Activated B cell treated with CpG ODN at 0.5 μM for 24 hours (primary cell): ENCODE data around the gene ESAM. TPM values are rescaled to one million over a fixed set of nuclear protein-coding genes. Genes with fewer than 3 reads are reported as not detected.

Source experiments
- ATAC-seq: fragments of 200-7000 bp; cut with Tn5 transposase; one replicate; pipeline ENCODE4 v1.10.0; 2021; ENCODE audit warnings: low read depth, mild to moderate bottlenecking, moderate library complexity
- CTCF ChIA-PET: fragments of 350-600 bp; sonication (Branson Sonifier 250); formaldehyde crosslinking; loops from one replicate; lab custom pipeline; 2021; ENCODE audit warnings: antibody characterized with exemption; lab: Charles Lee
- POLR2A ChIA-PET: fragments of 350-600 bp; sonication (Branson Sonifier 250); formaldehyde crosslinking; loops from one replicate; lab custom pipeline; 2021; ENCODE audit warnings: antibody characterized with exemption; lab: Charles Lee
- DNase-seq: peaks from one replicate; pipeline ENCODE4 v3.0.0; 2022
- H3K27ac Mint-ChIP-seq: one replicate; pipeline ENCODE4 v1.8.0; 2020; ENCODE audit warnings: mixed read lengths
- H3K27me3 Mint-ChIP-seq: one replicate; pipeline ENCODE4 v1.8.0; 2021; ENCODE audit warnings: mixed read lengths
- H3K36me3 Mint-ChIP-seq: one replicate; pipeline ENCODE4 v1.8.0; 2021; ENCODE audit warnings: low read depth, mixed read lengths
- H3K4me1 Mint-ChIP-seq: one replicate; pipeline ENCODE4 v1.8.0; 2021; ENCODE audit warnings: mixed read lengths
- H3K4me3 Mint-ChIP-seq: one replicate; pipeline ENCODE4 v1.8.0; 2020; ENCODE audit warnings: mild to moderate bottlenecking, mixed read lengths
- H3K9me3 Mint-ChIP-seq: one replicate; pipeline ENCODE4 v1.8.0; 2020; ENCODE audit warnings: mixed read lengths
- intact Hi-C: fragments of 100-400 bp; cut with micrococcal nuclease; formaldehyde crosslinking; loops from one replicate; pipeline ENCODE4 v1.15.1; 2024
- total RNA-seq: library from RNA; stranded (reverse); gene quantifications from 2 replicates; pipeline ENCODE4 v1.2.3, GENCODE V29; 2022
- TF ChIP-seq, protein P1 (sequence below): fragments of 200-600 bp; IDR thresholded peaks from one replicate; pipeline ENCODE4 v1.8.0; 2022; ENCODE audit warnings: antibody characterized with exemption, mild to moderate bottlenecking

ESAM gene
- total RNA-seq, 1 donor from 2014 or later = 2.3 TPM

- no peak for ATAC-seq
- Mint-ChIP-seq H3K9me3 (no peaks in the 10 kb centered on the region), H3K27me3 (no peaks in the 10 kb centered on the region), H3K4me3 (no peak overlapping the region), H3K4me1 (peaks cover 13% of the 10 kb centered on the region), H3K36me3 (no peaks in the 10 kb centered on the region), H3K27ac (no peak overlapping the region)
- POLR2A ChIA-PET = no interaction called here
- no peak for DNase-seq
- CTCF ChIA-PET = no interaction called here
- intact Hi-C loops = loop anchor here (2.0 kb wide), 1 partner anchor 20 kb away; no protein-coding TSS in a partner anchor
- TF ChIP-seq, protein P1, sequence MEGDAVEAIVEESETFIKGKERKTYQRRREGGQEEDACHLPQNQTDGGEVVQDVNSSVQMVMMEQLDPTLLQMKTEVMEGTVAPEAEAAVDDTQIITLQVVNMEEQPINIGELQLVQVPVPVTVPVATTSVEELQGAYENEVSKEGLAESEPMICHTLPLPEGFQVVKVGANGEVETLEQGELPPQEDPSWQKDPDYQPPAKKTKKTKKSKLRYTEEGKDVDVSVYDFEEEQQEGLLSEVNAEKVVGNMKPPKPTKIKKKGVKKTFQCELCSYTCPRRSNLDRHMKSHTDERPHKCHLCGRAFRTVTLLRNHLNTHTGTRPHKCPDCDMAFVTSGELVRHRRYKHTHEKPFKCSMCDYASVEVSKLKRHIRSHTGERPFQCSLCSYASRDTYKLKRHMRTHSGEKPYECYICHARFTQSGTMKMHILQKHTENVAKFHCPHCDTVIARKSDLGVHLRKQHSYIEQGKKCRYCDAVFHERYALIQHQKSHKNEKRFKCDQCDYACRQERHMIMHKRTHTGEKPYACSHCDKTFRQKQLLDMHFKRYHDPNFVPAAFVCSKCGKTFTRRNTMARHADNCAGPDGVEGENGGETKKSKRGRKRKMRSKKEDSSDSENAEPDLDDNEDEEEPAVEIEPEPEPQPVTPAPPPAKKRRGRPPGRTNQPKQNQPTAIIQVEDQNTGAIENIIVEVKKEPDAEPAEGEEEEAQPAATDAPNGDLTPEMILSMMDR = no peak
Measured at GRCh38 chr11:124788521-124788920, 26.4 kb upstream of the ESAM start.

GRCh38 chr11:124784051-124784450 is 22.0 kb upstream of the ESAM start:
- H3K36me3 Mint-ChIP-seq = no peaks in the 10 kb centered on the region
- H3K9me3 Mint-ChIP-seq = no peaks in the 10 kb centered on the region
- no peak overlapping the region for H3K4me3 Mint-ChIP-seq
- DNase-seq = no peak
- no peaks in the 10 kb centered on the region for H3K27me3 Mint-ChIP-seq
- TF ChIP-seq, protein P1 = no peak
- H3K4me1 Mint-ChIP-seq = no peaks in the 10 kb centered on the region
- intact Hi-C loops = no loop called here
- ATAC-seq = no peak
- H3K27ac Mint-ChIP-seq = no peak overlapping the region
- CTCF ChIA-PET = no interaction called here
- POLR2A ChIA-PET = interaction anchor here (0.6 kb wide), 1 partner anchor 18 kb away, joined by 7 read pairs; no protein-coding TSS in a partner anchor

GRCh38 chr11:124783002-124783401 is 20.9 kb upstream of the ESAM start:
- no peak for ATAC-seq
- no peak for DNase-seq
- Mint-ChIP-seq H3K4me3 (no peak overlapping the region), H3K4me1 (no peaks in the 10 kb centered on the region), H3K27me3 (no peaks in the 10 kb centered on the region), H3K36me3 (peaks cover 5% of the 10 kb centered on the region), H3K9me3 (no peaks in the 10 kb centered on the region), H3K27ac (no peak overlapping the region)
- TF ChIP-seq, protein P1 = no peak
- intact Hi-C loops = no loop called here
- CTCF ChIA-PET = interaction anchor here (1.1 to 1.3 kb wide), 3 partner anchors 10 to 20 kb away, joined by 3 to 4 read pairs (median 3); no protein-coding TSS in a partner anchor
- POLR2A ChIA-PET = no interaction called here

GRCh38 chr11:124779568-124779967 is 17.5 kb upstream of the ESAM start:
- Mint-ChIP-seq H3K9me3 (no peaks in the 10 kb centered on the region), H3K27ac (no peak overlapping the region), H3K36me3 (peaks cover 21% of the 10 kb centered on the region), H3K27me3 (no peaks in the 10 kb centered on the region), H3K4me3 (no peak overlapping the region), H3K4me1 (peaks cover 14% of the 10 kb centered on the region)
- POLR2A ChIA-PET = no interaction called here
- intact Hi-C loops = no loop called here
- CTCF ChIA-PET = interaction anchor here (0.9 to 1.3 kb wide), 3 partner anchors 13 to 21 kb away, joined by 3 to 4 read pairs (median 3); no protein-coding TSS in a partner anchor
- TF ChIP-seq, protein P1 = no peak
- DNase-seq = no peak
- ATAC-seq = no peak

GRCh38 chr11:124778281-124778680 is 16.2 kb upstream of the ESAM start:
- ATAC-seq (no peak), DNase-seq (no peak)
- H3K4me3 Mint-ChIP-seq = no peak overlapping the region
- TF ChIP-seq, protein P1 = no peak
- H3K27me3 Mint-ChIP-seq = no peaks in the 10 kb centered on the region
- intact Hi-C loops = no loop called here
- peaks cover 21% of the 10 kb centered on the region for H3K36me3 Mint-ChIP-seq
- CTCF ChIA-PET = interaction anchor here (0.7 to 1.3 kb wide), 3 partner anchors 15 to 20 kb away, joined by 3 to 4 read pairs (median 3); no protein-coding TSS in a partner anchor
- no peaks in the 10 kb centered on the region for H3K9me3 Mint-ChIP-seq
- peaks cover 14% of the 10 kb centered on the region for H3K4me1 Mint-ChIP-seq
- H3K27ac Mint-ChIP-seq = no peak overlapping the region
- POLR2A ChIA-PET = no interaction called here
